Activated CD4-positive, CD25-positive, alpha-beta regulatory T cell treated with anti-CD3 and anti-CD28 coated beads, Interleukin-2, amount 50 U/mL, for 16 hours (primary cell): ENCODE measurements around the gene APLN.

Source experiments
- DNase-seq: peaks from one replicate; pipeline ENCODE4 v3.0.0-alpha.2; 2020; ENCODE audit warnings: low read depth, low spot score

The APLN gene

GRCh38 chrX:129661369-129661768 is 6.6 kb upstream of the APLN start:
- no peak for DNase-seq

DNA sequence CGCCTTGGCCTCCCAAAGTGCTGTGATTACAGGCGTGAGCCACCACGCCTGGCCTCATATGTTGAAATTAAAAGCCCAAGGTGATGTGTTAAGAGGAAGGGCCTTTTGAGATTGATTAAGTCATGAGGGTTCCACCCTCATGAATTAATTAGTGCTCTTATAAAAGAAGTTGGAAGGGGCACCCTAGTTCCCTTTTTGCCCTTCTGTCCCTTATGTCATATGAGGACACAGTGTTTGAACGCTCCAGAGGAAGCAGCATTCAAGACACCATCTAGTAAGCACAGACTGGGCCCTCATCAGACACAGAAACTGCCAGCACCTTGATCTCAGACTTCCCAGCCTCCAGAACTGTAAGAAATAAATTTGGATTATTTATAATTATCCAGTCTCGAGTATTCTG is 5.1 kb upstream of the APLN start:
- no peak for DNase-seq

- no peak for DNase-seq
Measured at GRCh38 chrX:129659141-129659540, 4.4 kb upstream of the APLN start.

GRCh38 chrX:129658429-129658828 is 3.7 kb upstream of the APLN start:
- DNase-seq = no peak

- DNase-seq = no peak
Measured at GRCh38 chrX:129655547-129656249, 942 bp upstream of the APLN start.

- DNase-seq = no peak
Measured at GRCh38 chrX:129653971-129654651, 645 bp downstream of the APLN start.

GRCh38 chrX:129653181-129653970 is 1.4 kb downstream of the APLN start:
- DNase-seq = no peak

DNA sequence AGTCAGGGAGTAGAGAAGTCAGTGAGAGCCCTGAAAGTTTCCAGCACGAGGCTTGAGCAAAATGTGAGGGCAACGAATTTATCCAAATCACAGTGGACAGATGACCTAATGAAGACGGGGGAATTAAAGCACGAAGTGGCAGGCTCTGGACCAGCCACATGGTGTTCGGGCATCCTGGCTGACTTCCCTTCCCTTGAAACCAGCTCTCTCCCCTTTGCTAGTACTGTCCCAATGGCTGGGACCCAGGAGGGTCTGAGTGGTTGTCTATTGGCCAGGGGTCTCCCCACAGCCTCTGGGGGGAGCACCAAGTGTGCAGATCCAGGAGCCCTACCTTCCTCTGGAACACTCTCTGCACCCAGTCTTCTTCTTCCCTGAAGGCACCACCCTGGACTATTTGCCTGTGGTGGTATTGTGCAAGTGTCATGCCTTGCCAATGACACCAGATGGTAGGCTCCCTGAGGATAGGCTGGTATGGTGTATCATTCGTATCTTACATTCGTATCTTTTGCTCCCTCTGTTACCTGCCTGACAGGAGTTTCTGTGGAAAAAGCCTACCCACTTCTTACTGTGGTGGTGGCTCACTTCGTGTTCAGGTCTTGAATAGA is 2.1 kb downstream of the APLN start:
- DNase-seq = no peak

DNA sequence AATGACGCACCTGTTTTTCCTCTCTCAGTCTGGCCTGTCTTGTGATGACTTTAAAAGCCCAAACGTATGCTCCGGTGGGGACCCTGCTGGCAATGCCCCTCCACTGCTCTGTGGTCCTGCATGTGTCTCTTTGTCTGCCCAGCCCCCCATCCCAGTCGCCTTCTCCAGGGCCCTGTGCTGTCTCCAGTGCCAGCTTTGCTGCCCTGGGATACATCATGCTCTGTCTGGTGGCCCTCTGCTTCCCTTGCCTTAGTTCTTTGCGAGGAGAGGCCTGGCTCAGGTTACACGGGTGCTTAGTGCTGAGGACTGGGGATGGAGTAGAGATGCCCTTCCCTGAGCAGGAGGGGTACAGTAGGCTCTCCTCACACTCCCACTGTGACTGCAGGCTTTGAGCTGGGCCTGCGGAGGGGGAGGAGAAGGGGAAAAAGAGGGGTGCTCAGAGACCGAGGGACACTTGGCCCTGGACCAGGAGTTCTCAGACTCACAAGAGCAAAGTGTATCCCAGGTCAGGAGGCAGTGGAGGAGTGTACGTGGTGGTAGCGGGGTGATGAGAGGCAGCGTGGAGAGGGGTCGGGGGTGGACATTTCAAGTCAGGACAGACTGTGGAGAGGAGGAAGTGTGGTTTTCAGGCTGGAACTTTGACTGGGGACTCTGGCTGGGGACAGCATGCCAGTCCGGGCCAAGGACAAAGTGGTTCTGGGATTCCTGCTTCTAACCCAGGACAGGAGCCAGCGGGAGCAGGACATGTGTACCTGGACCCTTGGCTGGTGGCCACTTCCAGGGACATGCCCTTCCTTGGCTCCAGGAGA is 2.8 kb downstream of the APLN start:
- no peak for DNase-seq

DNA sequence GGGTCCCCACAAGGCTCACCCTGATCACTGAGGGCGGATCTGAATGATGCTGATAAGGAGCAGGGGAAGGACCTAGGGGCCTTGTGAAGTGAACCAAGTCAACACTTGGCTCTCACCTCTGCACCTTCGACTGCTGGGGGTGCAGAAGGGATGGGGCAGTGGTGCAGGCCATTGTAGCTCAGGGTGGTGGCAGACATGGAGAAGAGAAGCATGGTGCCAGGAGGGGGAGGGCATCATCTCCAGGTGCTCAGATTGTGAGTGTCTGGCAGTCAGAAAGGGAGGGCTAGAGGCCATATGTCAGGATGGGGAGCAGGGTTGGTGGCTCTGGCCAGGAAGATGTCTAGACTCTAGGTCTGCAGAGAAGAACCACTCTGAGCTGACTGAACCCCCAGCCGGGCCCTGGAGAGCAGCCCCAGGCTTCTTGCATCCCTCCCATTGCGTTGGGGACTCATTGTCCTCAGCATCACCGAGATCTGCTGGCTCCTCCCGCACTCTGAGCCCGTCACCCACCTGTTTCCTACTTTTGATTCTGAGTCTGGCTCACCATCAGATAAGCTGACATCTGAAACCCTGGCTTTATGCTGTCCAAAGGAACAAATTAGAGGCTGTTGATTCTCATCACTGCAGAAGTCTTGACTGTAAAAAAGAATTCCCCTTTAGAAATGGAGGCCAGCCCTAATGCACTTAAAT is 3.8 kb downstream of the APLN start:
- no peak for DNase-seq

GRCh38 chrX:129650183-129650689 is 4.5 kb downstream of the APLN start:
- no peak for DNase-seq

GRCh38 chrX:129649268-129650182 is 5.2 kb downstream of the APLN start:
- DNase-seq = no peak

GRCh38 chrX:129648514-129649267 is 6.1 kb downstream of the APLN start:
- DNase-seq = no peak

DNA sequence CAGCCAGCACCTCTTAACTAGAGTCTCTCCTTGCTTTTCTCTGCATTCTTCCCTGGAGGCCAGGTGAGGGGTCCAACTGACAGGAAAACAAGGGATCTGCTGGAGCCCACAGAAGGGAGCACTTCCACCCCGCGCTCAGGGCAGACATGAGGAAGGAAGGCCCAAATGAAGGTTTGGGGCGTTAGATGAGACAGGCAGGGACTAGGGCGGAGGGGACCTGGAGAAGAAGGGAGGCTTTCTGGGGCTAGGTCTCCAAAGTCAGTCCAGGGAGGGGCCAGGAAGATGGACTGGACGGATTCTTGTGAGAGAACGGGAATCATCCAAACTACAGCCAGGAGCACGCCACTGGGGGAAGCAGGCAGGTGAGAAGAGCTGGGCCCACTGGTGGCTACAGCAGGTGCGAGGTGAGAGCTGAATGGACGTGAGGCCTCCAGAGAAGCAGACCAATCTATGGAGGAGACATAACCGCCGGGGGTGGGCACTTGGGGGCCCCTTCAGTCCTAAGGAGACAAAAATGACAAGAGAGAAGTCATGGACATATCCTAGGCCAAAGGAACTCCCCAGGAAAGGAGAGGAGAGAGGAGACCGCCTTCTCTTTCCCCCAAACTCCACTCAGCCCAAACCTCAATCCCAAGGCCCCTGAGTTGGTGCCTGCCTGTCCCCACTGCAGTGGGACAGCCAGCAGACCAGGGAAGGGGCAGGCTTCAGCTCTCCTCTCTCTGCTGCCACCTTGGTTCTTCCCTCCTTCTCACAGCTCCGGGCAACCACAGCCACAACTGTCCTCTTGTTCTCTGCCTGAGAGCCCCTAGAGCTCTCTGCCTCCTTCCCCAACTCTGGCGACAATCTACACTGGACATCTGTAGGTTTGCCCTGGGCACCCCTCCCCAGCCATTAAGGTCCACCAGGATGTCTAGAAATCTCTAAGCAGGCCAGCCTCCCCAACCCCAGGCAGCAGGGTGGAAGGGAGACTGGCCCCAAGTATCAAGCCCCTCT is 7.0 kb downstream of the APLN start:
- no peak for DNase-seq

- DNase-seq = no peak
Measured at GRCh38 chrX:129646566-129647417, 8.0 kb downstream of the APLN start.

DNA sequence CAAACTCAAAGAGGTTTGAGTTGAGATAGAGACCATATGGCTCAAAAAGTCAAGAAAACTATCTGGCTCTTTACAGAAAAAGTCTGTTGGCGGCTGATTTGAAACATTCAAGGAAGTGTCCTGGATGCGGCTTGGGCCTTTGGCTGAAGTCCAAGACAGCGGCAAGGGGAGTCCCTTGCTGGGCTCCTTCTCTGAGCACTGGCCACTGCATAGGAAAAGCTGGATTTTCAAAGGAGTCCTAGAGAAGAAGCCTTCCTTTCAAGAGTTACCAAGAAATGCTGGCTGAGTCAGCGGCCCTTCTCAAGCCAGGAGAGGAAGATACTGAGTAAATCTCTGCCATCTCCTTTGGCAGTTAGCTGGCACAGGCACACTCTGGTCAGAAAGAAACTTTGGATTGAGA is 12.1 kb downstream of the APLN start:
- no peak for DNase-seq

GRCh38 chrX:129641941-129642340 is 12.8 kb downstream of the APLN start:
- DNase-seq = no peak
